Ureter (tissue), 1 donor: ENCODE results near the gene SBK2. TPM values are rescaled to one million over a fixed set of nuclear protein-coding genes. Genes with fewer than 3 reads are reported as not detected.

Experiments
- DNase-seq: peaks from one replicate; pipeline ENCODE4 v3.0.0-alpha.2; 2020; ENCODE audit warnings: low spot score
- total RNA-seq: library from RNA; stranded (reverse); gene quantifications from one replicate; pipeline ENCODE4 v1.2.4, GENCODE V29; 2023
- donor health status: DM: yes; HTN: yes; CAD: no.

Gene SBK2
- total RNA-seq, 1 donor from 2014 or later, result not detected

DNA sequence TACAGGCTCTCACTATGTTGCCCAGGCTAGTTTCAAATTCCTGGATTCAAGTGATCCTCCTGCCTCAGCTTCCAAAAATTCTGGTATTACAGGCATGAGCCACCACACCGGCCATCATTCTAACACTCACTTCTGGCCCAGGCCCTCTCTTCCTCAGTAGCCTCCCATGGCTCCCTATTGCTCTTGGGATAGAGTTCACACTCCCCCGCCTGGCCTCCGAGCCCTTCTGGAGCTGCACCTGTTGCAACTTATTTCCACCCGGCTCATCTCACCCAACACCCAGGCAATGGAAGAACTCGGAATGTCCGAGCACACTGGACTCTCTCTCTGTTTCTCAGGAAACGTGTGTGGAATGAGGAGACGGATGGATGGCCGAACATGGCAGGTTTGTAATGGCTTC, 17.4 kb upstream of the SBK2 start:
- no peak for DNase-seq

DNA sequence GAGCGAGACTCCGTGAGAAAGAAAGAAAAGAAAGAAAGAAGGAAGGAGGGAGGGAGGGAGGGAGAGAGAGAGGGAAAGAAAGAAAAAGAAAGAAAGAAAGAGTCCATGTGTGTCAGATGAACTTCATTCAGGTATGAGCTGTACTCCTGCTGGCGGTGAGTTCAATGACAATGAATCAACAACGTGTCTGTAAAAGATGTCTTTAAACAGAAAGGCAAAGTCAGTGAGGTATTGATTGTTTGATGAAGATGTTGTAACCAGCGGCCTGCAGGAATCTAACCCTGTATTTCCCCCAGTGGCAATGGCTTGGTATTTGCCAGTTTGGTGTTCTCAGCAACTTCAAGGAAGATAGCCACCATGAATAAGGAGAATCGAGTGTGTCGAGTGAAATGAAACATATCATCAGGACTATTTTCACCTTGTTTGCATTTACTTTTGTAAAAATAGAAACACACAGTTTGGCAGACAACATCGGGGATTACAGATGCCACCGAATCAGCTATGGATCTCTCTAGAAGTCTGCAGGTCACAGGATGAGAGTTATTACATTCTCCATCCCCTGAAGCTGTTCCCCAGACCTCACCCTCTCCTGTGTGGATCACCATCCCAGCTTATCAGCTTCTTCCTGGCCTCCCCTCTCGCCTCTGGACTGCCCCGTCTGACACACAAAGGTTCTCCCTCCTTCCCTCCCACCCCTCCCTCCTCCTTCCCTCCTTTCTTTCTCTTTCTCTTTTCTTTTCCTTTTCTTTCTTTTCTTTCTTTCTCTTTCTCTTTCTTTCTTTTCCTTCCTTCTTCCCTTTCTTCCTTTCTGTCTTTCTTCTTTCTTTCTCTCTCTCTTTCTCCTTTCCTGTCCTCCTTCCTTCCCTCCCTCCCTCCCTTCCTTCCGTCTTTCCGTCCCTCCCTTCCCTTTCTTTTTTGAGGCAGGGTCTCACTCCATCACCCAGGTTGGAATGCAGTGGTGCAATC, 16.6 kb upstream of the SBK2 start:
- no peak for DNase-seq

DNA sequence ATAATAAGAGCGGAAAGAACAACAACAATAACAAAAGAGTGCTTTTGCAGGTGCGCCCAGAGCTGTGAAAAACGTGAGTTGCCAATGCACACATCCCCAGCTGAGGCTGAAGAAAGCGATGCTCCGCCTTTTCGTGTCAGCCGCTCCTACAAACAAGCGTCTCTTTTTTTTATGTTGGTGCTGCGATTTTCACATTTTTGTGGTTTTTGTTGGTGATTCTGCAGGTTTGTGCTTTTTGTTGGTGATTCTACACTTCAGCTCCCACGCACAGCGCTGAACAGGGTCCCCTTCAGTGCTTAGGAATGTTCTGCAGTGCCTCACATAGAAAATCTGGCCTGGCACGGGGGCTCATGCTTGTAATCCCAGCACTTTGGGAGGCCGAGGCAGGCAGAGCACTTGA, 15.7 kb upstream of the SBK2 start:
- DNase-seq, result no peak

DNA sequence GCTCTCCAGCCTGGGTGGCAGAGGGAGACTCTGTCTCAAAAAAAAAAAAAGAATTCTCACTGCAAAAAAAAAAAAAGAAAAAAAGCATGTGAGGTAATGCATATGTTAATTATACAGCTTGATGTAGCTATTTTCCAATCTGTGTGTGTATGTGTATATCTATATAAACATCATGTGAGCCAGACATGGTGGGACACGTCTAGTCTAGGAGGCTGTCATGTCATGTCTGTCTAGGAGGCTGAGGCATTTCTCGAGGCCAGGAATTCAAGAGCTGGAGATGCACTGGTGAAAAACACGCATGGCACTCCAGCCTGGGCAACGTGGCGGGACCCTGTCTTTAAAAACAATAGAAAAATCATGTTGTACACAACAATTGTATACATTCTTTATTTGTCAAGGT, 15.3 kb upstream of the SBK2 start:
- no peak for DNase-seq

DNA sequence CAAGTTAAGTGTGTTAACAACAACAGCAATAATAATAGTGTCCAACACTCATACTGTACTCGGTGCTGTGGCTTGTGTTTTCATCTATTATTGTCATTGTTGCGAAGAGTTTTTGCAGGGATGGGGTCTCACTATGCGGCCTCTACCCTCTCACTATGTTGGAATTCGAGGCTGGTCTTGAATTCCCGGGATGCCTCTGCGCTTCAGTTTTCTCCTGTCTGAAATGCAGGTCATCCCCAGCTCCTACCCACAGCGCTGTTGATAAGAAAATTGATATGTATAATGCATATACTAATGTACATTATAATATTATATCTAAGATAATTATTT, 13.4 kb upstream of the SBK2 start:
- DNase-seq, result no peak

DNA sequence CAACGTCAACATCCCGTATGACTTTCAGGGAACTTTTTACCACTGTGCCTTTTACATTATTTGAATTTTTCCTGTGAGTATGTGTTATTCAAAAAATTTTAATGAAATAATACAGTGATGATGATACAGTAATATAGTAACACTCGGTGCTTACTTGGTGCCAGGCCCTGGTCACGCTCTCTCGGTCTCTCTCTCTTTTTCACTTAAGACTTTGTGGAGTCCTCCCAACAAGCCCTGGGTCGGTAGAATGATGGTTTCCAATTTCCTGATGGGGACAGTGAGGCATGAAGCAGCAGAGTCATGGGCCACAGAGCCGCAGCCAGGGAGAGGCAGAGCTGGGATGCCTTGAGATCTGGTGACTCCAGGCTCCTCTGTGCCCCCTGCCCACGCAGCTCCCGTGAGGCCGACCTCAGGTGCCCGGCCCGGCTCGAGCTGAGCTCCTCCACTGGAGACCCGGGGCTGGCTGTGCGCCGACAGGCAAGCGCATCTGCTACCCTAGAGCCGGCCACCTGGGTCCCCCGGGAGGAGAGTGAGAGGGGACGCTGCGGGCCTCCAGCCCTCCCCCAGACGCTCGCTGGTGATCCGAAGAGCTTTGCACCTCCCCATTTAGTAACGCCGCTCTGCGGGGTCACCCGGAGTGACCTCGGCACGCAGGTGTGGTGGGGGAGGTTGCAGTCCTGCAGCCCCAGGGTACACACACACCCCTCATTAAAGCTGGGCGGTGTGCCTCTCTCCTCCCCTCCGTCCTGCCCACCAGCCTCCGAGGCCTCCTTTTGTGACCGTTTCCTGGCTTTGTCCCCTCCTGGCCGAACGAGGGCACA, 12.8 kb upstream of the SBK2 start:
- DNase-seq, result no peak

DNA sequence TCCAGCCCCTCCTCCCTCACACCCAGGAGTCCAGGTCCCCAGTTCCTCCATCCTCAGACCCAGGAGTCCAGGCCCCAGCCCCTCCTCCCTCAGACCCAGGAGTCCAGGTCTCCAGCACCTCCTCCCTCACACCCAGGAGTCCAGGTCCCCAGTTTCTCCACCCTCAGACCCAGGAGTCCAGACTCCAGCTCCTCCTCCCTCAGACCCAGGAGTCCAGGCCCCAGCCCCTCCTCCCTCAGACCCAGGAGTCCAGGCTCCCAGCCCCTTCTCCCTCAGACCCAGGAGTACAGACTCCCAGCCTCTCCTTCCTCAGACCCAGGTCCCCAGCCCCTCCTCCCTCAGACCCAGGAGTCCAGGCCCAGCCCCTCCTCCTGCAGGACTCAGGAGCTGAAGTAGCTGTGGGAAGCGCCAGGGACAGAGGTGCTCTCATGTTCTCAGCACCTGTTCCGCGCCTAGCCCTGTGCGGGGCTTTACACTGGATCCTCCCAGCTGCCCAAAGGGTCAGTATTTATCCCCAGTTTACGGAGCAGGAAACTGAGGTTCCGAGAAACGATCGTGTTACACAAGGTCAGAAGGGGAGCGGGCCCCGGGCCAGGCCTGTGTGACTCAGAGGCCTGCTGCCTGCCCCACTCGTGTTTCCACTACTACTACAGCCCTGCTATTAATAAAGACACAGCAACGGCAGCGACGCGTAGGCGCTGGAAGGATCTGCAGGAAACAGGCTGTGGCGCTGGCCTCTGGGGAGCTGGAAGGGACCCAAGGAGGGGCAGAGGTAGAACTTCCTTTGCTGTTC, 10.1 kb upstream of the SBK2 start:
- peak; percentile 84 for DNase-seq

DNA sequence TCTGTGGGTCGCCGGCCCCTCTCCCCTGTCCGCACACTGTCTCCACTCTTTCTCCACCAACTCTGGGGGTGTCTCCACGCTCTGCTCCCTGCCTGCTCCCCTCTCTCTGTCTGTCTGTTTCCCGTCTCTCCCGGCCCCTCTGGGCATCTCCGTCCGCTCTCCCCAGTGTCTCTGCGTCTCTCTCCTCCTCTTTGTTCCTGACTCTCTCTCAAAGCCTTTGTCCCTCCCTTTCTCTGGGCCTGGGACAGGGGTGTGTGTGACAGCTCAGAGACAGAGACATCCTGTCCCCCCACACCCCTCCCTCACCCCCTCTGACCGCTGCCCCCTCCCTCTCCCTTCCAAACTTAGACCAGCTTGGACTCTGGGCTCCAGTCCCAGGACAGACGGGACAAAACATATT, 9.1 kb upstream of the SBK2 start:
- no peak for DNase-seq

DNA sequence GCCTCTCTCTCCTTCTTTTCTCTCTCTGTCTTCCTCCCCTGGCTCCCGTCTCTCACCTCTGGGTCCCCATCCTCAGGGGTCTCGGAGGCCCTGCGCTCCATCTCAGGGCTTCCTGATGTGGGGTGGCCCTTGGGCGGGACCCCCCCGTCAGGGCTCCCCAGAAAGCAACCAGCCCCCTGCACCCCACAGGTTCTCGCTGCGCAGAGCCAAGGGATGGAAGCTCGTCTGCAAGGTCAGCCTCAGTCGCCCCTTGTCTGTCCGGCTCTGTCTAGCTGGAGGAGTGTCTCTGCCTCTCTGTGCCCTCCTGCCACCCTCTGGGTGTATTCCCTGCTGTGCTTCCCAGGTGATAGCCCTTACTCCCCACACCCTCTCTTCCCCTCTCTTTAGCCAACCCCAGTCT, 8.5 kb upstream of the SBK2 start, which contains the start of gene SBK3:
Gene SBK3 (minus strand): TSS at position 101 of the 400 bp plus-strand sequence. CDS start 0 bp downstream, at position 101.
- DNase-seq, result no peak

DNA sequence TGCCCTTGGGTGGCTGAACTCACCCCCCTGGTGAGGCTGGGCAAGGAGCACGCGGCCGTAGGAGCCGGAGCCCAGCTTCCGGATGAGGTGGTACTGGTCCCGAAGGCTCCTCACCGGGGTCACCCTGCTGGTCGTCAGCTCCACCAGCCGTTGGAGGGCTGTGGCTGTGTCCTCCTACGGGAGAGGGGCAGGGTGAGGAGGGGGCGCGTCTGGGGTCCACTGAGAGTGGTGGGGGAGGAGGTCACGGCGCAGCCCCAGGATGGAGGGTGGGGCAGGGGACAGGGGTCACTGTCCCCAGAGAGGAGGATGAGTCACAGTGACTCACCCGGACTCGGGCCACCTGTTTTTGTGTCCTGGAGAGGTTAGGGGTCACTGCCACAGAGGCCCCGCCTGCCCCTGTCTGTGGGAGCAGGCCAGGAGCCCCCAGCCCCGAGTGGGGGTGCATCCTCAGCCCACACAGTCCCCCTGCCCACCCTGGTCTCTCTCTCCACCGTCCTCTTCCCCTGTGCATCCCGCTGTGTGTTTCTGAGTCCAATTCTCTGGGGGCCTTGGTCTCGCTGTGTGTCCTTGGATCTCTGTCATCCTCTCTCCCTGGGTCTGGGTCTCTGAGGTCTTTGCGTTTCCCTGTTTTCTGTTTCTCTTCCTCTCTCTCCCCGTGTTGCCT, 8.0 kb upstream of the SBK2 start:
- DNase-seq, result no peak

DNA sequence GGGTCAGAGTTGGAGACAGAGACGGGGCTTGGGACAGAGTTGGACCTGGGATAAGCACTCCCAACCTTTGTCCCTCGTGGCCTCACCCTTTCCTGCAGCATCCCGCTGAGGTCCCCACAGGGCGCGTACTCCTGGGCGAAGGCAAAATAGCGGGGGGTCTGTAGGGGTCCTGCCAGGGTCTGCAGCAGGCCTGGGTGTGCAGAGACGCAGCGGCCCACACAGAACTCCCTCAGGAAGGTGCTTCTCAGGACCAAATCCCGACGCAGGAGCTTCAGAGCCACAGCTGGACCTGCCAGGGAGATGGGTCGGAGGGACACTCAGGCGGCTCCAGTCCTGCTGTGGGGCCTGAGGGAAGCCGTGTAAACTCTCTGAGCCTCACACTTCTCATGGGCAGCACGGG, 7.1 kb upstream of the SBK2 start:
- DNase-seq, result no peak

DNA sequence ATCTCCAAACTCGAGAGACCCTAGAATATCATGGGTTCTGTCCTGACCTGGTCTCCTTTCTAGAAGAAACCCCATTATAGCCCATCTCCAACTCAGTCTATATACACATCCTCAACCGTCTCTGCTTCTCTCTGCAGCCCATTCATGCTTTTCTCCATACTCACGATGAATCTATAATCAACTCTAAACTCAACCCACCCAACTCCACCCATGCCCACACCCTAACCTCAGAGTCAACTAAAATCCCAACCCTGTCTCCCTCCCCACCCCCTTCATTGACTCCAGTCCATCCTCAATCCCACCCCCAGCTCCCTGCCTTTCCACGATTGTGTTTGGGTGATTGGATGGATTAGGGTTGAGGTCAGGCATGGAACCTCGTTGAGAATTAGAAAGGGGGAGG, 6.6 kb upstream of the SBK2 start:
- DNase-seq, result no peak

DNA sequence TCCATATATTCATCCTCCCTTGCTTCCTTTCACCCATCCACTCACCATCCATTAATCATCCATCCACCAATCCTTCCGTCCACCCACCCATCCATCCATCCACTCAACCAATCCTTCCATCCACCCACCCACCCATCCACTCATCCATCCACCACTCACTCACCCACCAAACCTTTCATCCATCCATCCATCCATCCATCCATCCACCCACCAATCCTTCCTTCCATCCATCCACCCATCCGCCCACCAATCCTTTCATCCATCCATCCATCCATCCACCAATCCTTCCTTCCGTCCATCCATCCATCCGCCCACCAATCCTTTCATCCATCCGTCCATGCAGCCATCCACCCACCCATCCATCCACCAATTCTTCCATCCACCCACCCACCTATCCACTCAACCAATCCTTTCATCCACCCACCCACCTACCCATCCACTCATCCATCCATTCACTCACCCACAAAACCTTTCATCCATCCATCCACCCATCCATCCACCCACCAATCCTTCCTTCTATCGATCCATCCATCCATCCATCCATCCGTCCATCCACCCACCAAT, 5.4 kb upstream of the SBK2 start:
- DNase-seq, result no peak

DNA sequence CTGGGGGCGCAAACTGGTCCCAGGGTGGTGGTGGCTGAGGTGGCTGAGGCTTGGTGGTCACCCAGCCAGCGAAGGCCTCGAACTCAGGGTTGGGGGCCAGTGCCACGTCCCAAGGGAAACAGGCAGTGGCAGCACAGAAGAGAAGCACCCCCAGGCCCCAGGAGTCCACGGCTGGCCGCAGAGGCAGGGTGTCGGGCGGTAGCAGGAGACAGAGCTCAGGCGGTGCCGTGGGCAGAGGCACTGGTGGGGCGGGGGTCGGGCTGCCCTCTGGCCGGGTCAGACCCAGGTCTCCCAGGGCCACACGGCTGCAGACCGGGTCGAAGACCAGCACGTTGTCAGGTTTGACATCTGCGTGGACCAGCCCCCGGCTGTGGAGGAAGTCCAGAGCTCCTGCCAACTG, 4.2 kb upstream of the SBK2 start:
- DNase-seq, result no peak

DNA sequence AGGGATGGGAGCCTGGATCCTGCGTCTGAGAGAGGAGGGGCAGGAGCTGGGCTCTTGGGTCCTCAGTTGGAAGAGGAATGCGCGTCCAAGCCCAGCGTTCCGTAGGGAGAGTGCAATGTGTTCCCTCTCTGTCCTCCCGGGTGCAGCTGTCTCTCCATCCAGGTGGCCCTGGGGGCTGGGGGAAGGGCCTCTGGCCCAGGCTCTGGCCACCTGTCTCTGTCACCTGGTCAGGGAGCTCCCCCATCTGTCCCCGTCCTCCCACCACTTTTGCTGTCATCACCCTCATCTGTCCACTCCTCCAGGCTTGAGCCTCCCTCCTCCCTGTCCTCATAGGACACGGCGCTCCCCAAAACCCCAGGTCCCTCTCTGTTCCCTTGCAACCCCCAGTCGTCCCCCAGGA, 3.7 kb upstream of the SBK2 start:
- no peak for DNase-seq

DNA sequence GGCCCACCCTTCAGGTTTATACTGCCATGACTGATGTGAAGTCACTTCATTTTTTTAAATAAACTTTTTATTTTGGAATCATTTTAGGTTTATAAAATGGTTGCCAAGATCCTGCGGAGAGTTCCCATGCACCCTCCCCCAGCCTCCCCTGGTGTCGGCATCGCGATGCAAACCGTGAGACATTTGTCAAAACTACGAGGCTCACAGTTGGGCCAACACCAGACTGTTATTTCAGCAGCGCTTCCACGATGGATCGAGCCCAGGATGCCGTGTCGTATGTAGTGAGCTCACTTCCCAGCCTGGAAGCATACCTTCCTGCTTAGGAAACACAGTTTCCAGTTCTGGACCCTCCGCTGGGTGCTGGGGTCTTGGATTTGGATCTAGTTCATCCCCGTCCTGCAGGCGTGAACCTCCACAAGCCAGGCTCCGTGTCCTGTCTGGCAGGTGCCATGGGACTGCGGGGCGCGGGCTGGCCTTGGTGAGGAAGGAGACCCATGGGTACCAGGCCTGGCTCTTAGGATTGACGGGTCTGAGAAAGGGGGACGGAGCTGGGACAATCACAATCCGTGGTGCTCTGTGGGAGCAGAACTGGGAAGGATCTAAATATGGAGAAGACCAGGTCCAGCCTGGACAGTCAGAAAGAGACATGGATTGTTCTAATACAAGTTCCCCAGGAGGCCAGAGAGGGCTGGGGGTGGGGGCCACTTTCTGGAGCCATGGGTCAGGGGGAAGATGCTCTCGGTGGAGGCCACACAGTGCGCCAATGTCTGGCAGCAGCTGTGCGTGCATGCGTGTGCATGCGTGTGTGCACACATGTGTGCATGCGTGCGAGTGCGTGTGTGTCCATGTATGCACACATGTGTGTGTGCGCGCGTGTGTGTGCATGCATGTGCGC, 2.4 kb upstream of the SBK2 start:
- DNase-seq, result no peak

DNA sequence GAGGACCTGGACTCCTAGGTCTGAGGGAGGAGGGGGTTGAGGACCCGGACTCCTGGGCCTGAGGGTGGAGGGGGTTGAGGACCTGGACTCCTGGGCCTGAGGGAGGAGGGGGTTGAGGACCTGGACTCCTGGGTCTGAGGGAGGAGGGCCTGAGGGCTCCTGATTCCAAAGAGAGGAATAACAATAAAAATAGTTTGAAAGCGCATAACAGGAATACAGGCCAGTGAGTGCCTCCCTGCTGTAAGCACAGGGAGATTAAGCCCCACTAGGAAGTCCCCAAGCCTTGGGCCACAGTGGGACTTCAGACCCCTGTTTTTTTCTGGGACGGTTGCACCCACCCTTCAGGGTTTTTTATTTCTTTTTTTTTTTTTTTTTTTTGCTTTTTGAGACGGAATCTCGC, 1.2 kb upstream of the SBK2 start:
- no peak for DNase-seq

DNA sequence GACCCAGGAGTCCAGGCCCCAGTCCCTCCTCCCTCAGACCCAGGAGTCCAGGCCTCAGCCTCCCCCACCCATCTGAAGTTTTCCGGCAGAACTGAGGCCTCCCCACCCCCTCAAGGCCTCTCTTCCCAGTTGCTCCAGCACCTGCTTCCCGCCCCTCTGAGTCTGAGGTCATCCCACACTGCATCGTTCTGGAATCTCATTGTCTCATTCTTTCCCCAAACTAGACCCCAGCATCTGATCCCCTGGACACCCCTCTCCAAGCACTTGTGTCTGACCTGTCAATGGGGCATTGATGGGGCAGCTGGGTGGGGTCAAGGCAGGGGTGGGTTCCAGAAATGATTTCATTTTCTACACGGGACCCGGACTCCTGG, 793 bp upstream of the SBK2 start:
- no peak for DNase-seq

DNA sequence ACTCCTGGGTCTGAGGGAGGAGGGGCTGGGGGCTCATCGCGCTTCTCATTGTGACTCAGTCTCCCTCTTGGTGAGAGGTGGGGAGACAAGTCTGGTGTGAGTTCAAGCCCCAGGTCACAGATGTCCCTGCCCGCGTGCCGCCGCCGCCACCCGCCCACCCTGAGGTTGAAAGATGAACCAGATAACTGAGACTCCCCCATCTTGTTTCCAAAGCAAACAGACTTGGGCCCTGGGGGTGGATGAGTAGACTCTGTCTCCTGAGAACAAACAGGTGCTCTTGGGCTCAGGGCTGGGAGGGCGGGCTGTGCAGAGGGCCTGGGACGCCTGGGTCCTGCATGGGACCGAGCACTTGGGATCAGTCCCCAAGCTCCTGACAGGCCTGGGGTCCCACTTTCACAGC, 567 bp downstream of the SBK2 start:
- no peak for DNase-seq

DNA sequence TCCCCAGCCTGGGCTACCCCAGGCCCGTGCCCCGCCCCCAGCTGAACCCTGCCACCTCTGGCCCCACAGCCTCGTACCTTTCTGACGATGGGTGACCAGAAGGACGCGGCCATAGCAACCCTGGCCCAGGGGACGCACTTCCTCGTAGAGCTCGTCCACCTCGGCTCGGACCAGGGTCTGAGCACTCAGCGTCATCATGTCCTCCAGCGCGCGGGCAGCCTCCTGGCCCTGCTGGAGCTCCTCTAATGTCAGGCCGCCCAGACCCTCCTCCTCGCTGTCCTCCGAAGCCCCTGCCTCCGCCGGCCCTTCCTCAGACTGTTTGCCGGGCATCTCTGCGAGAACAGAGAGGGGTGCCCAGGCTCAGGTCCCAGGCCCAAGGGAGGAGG, 975 bp downstream of the SBK2 start:
- DNase-seq, result no peak
